GM12878 (cell line): ENCODE results near the gene SPATA19.

Experiments
- POLR2A ChIP-seq: IDR thresholded peaks from 2 replicates; pipeline ENCODE4 v1.6.1; 2011; ENCODE audit warnings: low read depth, mild to moderate bottlenecking, low read length
- SPI1 ChIP-seq: IDR thresholded peaks from 2 replicates; pipeline ENCODE4 v1.6.1; 2011; ENCODE audit warnings: low read depth, mild to moderate bottlenecking, low read length, moderate library complexity, borderline replicate concordance; ENCODE audit not compliant: insufficient read depth

DNA sequence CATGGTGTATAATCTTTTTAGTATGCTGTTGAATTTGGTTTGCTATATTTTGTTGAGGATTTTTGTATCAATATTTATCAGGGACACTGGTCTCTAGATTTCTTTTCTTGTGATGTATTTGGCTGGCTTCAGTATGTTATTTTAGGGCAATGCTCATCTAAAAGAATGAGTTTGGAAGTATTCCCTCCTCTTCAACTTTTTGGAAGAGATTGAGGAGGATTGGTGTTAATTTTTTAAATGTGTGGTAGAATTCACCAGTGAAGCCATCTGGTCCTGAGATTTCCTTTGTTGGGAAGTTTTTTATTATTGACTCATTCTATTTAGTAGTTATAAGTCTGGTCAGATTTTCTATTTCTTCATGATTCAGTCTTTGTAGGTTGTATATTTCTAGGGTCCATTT, 22.1 kb upstream of the SPATA19 start:
- no peak for TF ChIP-seq SPI1
- no peak for TF ChIP-seq POLR2A
